22Rv1 (cell line): ENCODE results near the gene PRDM16.

ENCODE experiments used
- H3K27ac ChIP-seq: fragments of 450-650 bp; 2 replicates; pipeline ENCODE4 v1.5.1; 2017
- CTCF ChIP-seq: fragments of 450-650 bp; IDR thresholded peaks from 2 replicates; pipeline ENCODE4 v1.5.1; 2017; ENCODE audit warnings: mild to moderate bottlenecking
- ZFX ChIP-seq: fragments of 450-650 bp; IDR thresholded peaks from 2 replicates; pipeline ENCODE4 v1.6.1; 2017; ENCODE audit warnings: antibody characterized with exemption, borderline replicate concordance

Gene PRDM16

GRCh38 chr1:3241673-3242407 is 172.8 kb downstream of the PRDM16 start:
- H3K27ac ChIP-seq, result no peak overlapping the region
- TF ChIP-seq CTCF, result no peak
- TF ChIP-seq ZFX, result no peak

GRCh38 chr1:3242408-3243260 is 173.6 kb downstream of the PRDM16 start:
- TF ChIP-seq CTCF (no peak), ZFX (no peak)
- no peak overlapping the region for H3K27ac ChIP-seq

GRCh38 chr1:3243304-3243703 is 174.3 kb downstream of the PRDM16 start:
- no peak overlapping the region for H3K27ac ChIP-seq
- no peak for TF ChIP-seq ZFX
- no peak for TF ChIP-seq CTCF

DNA sequence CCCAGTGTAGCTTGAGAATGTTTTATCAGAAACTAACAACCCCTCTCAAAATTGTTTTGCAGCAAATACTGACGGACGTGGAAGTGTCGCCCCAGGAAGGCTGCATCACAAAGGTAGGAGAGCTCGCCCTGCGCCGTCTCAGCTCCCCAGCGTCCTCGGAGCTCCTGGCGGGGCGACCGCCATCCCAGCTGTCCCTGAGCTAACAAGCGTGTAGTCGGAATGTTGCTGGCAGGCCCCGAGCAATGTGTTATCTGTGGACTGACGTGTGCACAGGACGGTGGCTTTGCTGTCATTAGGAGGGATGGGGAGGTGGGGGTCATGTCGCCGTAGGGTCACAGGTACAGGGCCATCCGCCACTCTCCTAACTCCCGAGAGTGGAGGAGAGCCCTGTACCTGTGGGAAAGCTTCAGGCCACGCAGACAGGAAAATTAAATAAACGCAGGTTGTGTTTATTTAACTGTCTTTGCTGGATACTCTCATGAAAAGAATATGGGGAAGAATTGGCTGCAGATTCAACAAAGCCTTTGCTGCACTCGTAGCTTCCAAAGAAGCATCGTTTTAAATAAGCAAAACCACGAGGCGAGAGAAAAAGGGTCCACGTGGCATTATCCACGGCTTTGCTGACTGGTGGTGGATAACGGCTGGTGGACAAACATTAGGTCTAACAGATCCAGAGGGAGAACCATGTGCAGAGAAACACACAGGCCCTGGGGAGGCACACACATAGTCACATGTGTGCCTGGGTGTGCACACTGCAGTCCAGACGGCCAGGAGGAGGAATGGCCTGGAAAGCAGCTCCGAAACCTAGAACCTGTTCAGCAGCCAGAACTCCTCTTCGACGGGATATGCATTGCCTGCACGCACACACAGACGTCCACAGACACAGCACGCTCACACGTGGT is 175.3 kb downstream of the PRDM16 start:
- TF ChIP-seq ZFX, result no peak
- H3K27ac ChIP-seq, result no peak overlapping the region

DNA sequence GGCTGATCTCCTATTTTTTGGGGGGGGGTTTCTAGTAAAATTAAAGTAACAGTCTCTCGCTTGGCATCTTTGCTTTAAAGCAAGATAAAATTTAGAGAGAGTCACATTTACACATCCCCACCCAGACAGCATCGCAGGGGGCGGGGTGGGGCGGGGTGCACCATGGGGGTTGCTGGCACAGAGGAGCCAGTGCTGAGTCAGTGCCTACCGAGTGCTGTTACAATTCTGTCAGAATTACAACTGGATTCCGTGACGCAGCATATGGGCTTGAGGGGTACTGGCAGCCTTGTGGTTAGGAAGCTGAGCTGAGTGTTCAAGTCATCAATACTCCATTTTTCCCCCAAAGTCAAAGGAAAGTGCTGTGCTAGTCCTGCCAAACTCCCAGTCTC is 175.9 kb downstream of the PRDM16 start:
- no peak for TF ChIP-seq CTCF
- no peak for TF ChIP-seq ZFX
- no peak overlapping the region for H3K27ac ChIP-seq

GRCh38 chr1:3245344-3245743 is 176.3 kb downstream of the PRDM16 start:
- H3K27ac ChIP-seq, result no peak overlapping the region
- TF ChIP-seq ZFX (no peak), CTCF (no peak)

GRCh38 chr1:3245768-3246167 is 176.8 kb downstream of the PRDM16 start:
- no peak for TF ChIP-seq ZFX
- TF ChIP-seq CTCF, result no peak
- H3K27ac ChIP-seq, result no peak overlapping the region
